Measurements from ENCODE around the gene EVC2. TPM values are rescaled to one million over a fixed set of nuclear protein-coding genes. Genes with fewer than 3 reads are reported as not detected.

EVC2 gene
- total and polyA plus RNA-seq, 2 of the 4 experiments (the other 2 are of a cell fraction): 2.7 to 5.9 TPM

GRCh38 chr4:5734853-5735252 lies 26.5 kb upstream of the EVC2 start:
- no peak for TF ChIP-seq POLR2A (IDR thresholded peaks at IDR 0.05; ENCODE audit: low read depth, low read length)
- TF ChIP-seq MAZ (IDR thresholded peaks at IDR 0.05; ENCODE audit: borderline replicate concordance, low read depth, low read length): no peak
- TF ChIP-seq NFE2L2 (IDR thresholded peaks at IDR 0.05; ENCODE audit: low read depth, low read length): no peak
- no peak for TF ChIP-seq MAFK (IDR thresholded peaks at IDR 0.05; ENCODE audit: low read depth, low read length)
- no peak for TF ChIP-seq CHD1 (IDR thresholded peaks at IDR 0.05; ENCODE audit: low read depth, low read length)
- TF ChIP-seq SMC3 (IDR thresholded peaks at IDR 0.05; ENCODE audit: low read depth, low read length): no peak
- no peak for TF ChIP-seq BHLHE40 (IDR thresholded peaks at IDR 0.05; ENCODE audit: low read depth, low read length)
- POLR2A ChIA-PET (ENCODE audit: unreplicated experiment): no interaction called here
- dilution Hi-C loops (cut with HindIII; ENCODE audit: low sequenced_read_pairs, unreplicated experiment): no loop called here
- 100% methylated on average over 1 of the region's 5 CpGs; no CpG with 5 or more reads in 1 of the 2 experiments for WGBS, 2 experiments (ENCODE audit: extremely low coverage in 2 of 2, insufficient read length in 1 of 2)
- no peak overlapping the region for H2BK15ac ChIP-seq (ENCODE audit: low read depth, low read length)
- intact Hi-C loops (cut with micrococcal nuclease): no loop called here
- in situ Hi-C loops (cut with MboI; ENCODE audit: low sequenced_read_pairs): no loop called here
- no peaks in the 10 kb centered on the region; the same call in 1 of the 2 replicates for H3K9me1 ChIP-seq (ENCODE audit: insufficient read depth, low read length)
- H3K4me3 ChIP-seq (ENCODE audit: insufficient read depth, low read depth, low read length): no peak overlapping the region
- H4K5ac ChIP-seq (ENCODE audit: low read depth, low read length): no peak overlapping the region
- no peaks in the 10 kb centered on the region for H3K9me3 ChIP-seq (ENCODE audit: control insufficient read depth, insufficient read depth, low read length)
- ATAC-seq (ENCODE audit: low read depth) (no peak), DNase-seq (no peak)
- no peak overlapping the region for H2AK5ac ChIP-seq (ENCODE audit: low read depth, low read length)
- H3K4ac ChIP-seq (ENCODE audit: low read depth, low read length): no peak overlapping the region
- no peak overlapping the region for H2BK5ac ChIP-seq (ENCODE audit: low read depth, low read length, poor library complexity, severe bottlenecking)
- BruUV-seq (replicated peaks): no TSS peak
- no peak overlapping the region for H3K4me2 ChIP-seq (ENCODE audit: low read depth, low read length)
- H2AFZ ChIP-seq (replicated peaks; ENCODE audit: low read length, poor library complexity): no peak overlapping the region
- no peak overlapping the region for H3K56ac ChIP-seq (ENCODE audit: extremely low read depth, insufficient read depth, low read length)
- peaks cover 57% of the 10 kb centered on the region for H3K36me3 ChIP-seq (ENCODE audit: control insufficient read depth, insufficient read depth, low read length)
- no peak overlapping the region for H4K8ac ChIP-seq (ENCODE audit: low read depth in 2 of 2, low read length in 2 of 2)
- H4K91ac ChIP-seq (ENCODE audit: insufficient read depth, low read depth, low read length): no peak overlapping the region
- H2BK120ac ChIP-seq (ENCODE audit: low read depth, low read length): no peak overlapping the region
- H3K14ac ChIP-seq (replicated peaks; ENCODE audit: low read depth, low read length): no peak overlapping the region
- H3K18ac ChIP-seq (ENCODE audit: low read depth, low read length): no peak overlapping the region
- no peak overlapping the region for H2AK9ac ChIP-seq (replicated peaks; ENCODE audit: low read depth, low read length, poor library complexity)
- peaks cover 4% of the 10 kb centered on the region; the same call in 1 of the 2 replicates for H4K20me1 ChIP-seq (ENCODE audit: insufficient read depth, low read length)
- H3K27ac ChIP-seq (ENCODE audit: insufficient read depth, low read length): no peak overlapping the region
- no peak overlapping the region for H3K23ac ChIP-seq (ENCODE audit: low read depth, low read length)
- no peaks in the 10 kb centered on the region for H3K4me1 ChIP-seq (ENCODE audit: control insufficient read depth, insufficient read depth, low read length)
- H2BK20ac ChIP-seq (ENCODE audit: low read depth, low read length): no peak overlapping the region
- no peaks in the 10 kb centered on the region for H3K27me3 ChIP-seq (ENCODE audit: control insufficient read depth, insufficient read depth, low read length)
- H3K79me1 ChIP-seq (ENCODE audit: low read depth in 1 of 2, low read length in 2 of 2): peaks cover 29 to 49% of the 10 kb centered on the region in 2 experiments; a peak in 3 of 4 replicates
- H3K9ac ChIP-seq (ENCODE audit: low read depth, low read length): no peak overlapping the region
- CTCF ChIA-PET: no interaction called here

All from IMR-90 (cell line).